ENCODE data around the gene CCDC85C.

The CCDC85C gene

DNA sequence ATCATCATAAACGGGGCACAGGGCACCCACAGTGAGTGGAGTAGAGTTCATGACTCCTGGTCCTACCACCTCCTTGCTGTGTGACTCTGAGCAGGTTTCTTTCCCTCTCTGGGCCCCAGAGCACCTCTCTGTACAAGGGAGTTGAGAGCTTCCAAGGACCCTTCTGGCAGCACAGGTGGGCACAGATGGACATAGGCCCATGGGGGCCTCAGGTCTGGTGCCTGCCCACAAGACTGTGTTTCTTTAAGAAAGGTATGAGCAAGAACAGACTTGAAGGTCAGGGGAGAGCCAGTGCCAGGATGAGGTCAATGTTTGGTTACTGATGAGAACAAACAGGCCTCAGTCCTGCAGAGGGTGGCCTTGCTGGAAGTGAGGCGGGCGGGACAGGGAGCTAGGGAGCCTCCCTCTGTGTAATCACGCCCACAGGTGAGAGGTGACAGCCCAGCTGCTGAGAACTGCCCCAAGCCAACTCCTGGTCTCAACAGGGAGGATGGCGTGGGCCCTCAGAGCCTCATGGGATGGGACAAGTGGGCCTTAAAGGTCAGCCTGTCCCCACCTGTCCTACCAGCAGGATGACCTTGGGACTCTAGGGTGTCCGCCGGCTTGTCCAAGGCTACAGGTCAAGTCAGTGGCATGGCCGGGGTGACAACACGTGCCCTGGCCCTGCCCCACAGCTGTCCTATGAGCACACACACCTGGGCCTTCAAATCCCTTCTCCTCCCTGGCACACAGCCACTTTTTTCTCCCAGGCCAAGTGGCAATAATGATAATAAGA lies 49.1 kb downstream of the CCDC85C start:
- no peak overlapping the region for H3K4me2 ChIP-seq (ENCODE audit: low read length)

GRCh38 chr14:99554184-99554583 lies 49.8 kb downstream of the CCDC85C start:
- Histone ChIP-seq H3K4me3 (ENCODE audit: low read length) (no peak overlapping the region), H3K27ac (ENCODE audit: low read length) (no peak overlapping the region), H3K79me2 (ENCODE audit: low read length) (no peaks in the 10 kb centered on the region)

More for the DNA sequence above, 49.1 kb downstream of the CCDC85C start:
- H3K9ac ChIP-seq (ENCODE audit: low read length) = no peak overlapping the region
- no peaks in the 10 kb centered on the region for H3K27me3 ChIP-seq (ENCODE audit: low read depth, low read length)
- no peaks in the 10 kb centered on the region for H4K20me1 ChIP-seq (ENCODE audit: insufficient read depth, low read length)
- no peaks in the 10 kb centered on the region for H3K36me3 ChIP-seq (replicated peaks; ENCODE audit: low read depth, low read length)
- TF ChIP-seq EZH2phosphoT487 (IDR thresholded peaks at IDR 0.05; ENCODE audit: low read depth) = no peak
- no peak for TF ChIP-seq CTCF (IDR thresholded peaks at IDR 0.05; ENCODE audit: low read depth, low read length)
- H3K27ac ChIP-seq (ENCODE audit: low read length) = no peak overlapping the region
- no peaks in the 10 kb centered on the region for H3K9me3 ChIP-seq (ENCODE audit: insufficient read depth, low read length)
- H3K79me2 ChIP-seq (ENCODE audit: low read length) = no peaks in the 10 kb centered on the region
- no peak overlapping the region for H3K4me3 ChIP-seq (ENCODE audit: low read length)
- H2AFZ ChIP-seq (ENCODE audit: low read depth, low read length) = no peak overlapping the region
- H3K4me1 ChIP-seq (ENCODE audit: low read length) = no peaks in the 10 kb centered on the region

GRCh38 chr14:99552572-99553216 lies 51.3 kb downstream of the CCDC85C start:
- Histone ChIP-seq H3K9ac (ENCODE audit: low read length) (no peak overlapping the region), H3K36me3 (replicated peaks; ENCODE audit: low read depth, low read length) (no peaks in the 10 kb centered on the region), H3K4me3 (ENCODE audit: low read length) (no peak overlapping the region), H3K9me3 (ENCODE audit: insufficient read depth, low read length) (no peaks in the 10 kb centered on the region), H3K79me2 (ENCODE audit: low read length) (no peaks in the 10 kb centered on the region), H3K4me1 (ENCODE audit: low read length) (peaks cover 5% of the 10 kb centered on the region; the same call in 1 of the 2 replicates), H3K27ac (ENCODE audit: low read length) (no peak overlapping the region), H4K20me1 (ENCODE audit: insufficient read depth, low read length) (no peaks in the 10 kb centered on the region), H3K4me2 (ENCODE audit: low read length) (no peak overlapping the region), H3K27me3 (ENCODE audit: low read depth, low read length) (peaks cover 7% of the 10 kb centered on the region), H2AFZ (ENCODE audit: low read depth, low read length) (no peak overlapping the region)
- TF ChIP-seq EZH2phosphoT487 (IDR thresholded peaks at IDR 0.05; ENCODE audit: low read depth) = no peak
- TF ChIP-seq CTCF (IDR thresholded peaks at IDR 0.05; ENCODE audit: low read depth, low read length) = no peak

More at GRCh38 chr14:99554184-99554583, 49.8 kb downstream of the CCDC85C start:
- Histone ChIP-seq H3K9me3 (ENCODE audit: insufficient read depth, low read length) (no peaks in the 10 kb centered on the region), H3K27me3 (ENCODE audit: low read depth, low read length) (no peaks in the 10 kb centered on the region), H3K4me1 (ENCODE audit: low read length) (peaks cover under 1% of the 10 kb centered on the region; the same call in 1 of the 2 replicates), H4K20me1 (ENCODE audit: insufficient read depth, low read length) (no peaks in the 10 kb centered on the region), H2AFZ (ENCODE audit: low read depth, low read length) (no peak overlapping the region), H3K4me2 (ENCODE audit: low read length) (no peak overlapping the region), H3K9ac (ENCODE audit: low read length) (no peak overlapping the region), H3K36me3 (replicated peaks; ENCODE audit: low read depth, low read length) (no peaks in the 10 kb centered on the region)
- TF ChIP-seq EZH2phosphoT487 (IDR thresholded peaks at IDR 0.05; ENCODE audit: low read depth) (no peak), CTCF (IDR thresholded peaks at IDR 0.05; ENCODE audit: low read depth, low read length) (no peak)

DNA sequence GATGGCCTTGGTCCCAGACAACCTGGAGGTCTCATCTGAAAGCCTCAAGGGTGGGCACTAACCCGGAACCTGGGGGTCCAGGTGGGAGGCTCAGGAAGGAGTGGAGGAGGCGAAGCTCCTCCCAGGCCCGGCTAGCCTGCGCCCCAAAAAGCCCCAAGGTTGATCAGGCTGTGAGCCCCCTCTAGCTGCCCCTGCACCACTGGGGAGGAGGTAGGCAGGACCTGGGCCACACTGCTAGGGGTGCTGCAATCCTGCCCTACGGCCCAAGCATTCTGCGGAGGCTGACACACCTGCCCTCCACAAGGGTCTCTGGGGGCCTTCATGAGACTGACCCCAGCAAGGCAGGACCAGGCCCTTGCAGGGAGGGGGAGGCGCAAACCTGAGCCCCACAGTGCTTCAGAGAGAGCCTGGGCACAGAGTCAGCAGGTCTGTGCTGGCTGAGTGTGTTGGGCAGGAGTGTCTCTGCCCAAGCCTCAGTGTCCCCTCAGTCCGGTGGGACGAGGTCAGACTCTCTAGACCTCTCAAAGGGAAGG lies 51.9 kb downstream of the CCDC85C start:
- H3K9me3 ChIP-seq (ENCODE audit: insufficient read depth, low read length) = no peaks in the 10 kb centered on the region
- no peak overlapping the region for H3K9ac ChIP-seq (ENCODE audit: low read length)
- peaks cover 5% of the 10 kb centered on the region; the same call in 1 of the 2 replicates for H3K4me1 ChIP-seq (ENCODE audit: low read length)
- no peak overlapping the region for H3K27ac ChIP-seq (ENCODE audit: low read length)
- no peak overlapping the region for H3K4me2 ChIP-seq (ENCODE audit: low read length)
- no peak overlapping the region for H2AFZ ChIP-seq (ENCODE audit: low read depth, low read length)
- no peak for TF ChIP-seq EZH2phosphoT487 (IDR thresholded peaks at IDR 0.05; ENCODE audit: low read depth)
- no peak for TF ChIP-seq CTCF (IDR thresholded peaks at IDR 0.05; ENCODE audit: low read depth, low read length)
- no peaks in the 10 kb centered on the region for H3K79me2 ChIP-seq (ENCODE audit: low read length)
- H3K4me3 ChIP-seq (ENCODE audit: low read length) = no peak overlapping the region
- peaks cover 7% of the 10 kb centered on the region for H3K27me3 ChIP-seq (ENCODE audit: low read depth, low read length)
- H3K36me3 ChIP-seq (replicated peaks; ENCODE audit: low read depth, low read length) = no peaks in the 10 kb centered on the region
- H4K20me1 ChIP-seq (ENCODE audit: insufficient read depth, low read length) = no peaks in the 10 kb centered on the region
